Lower leg skin (tissue), 4 donors: ENCODE measurements around the gene F10. TPM values are rescaled to one million over a fixed set of nuclear protein-coding genes. Genes with fewer than 3 reads are reported as not detected.

Experiments used
- DNase-seq, 2 donors: peaks; one replicate each; pipeline ENCODE4 v3.0.0-alpha.2; 2019; ENCODE audit warnings: low spot score in 2 of 2
- H3K4me3 ChIP-seq: fragments of 200-600 bp; sonication (generic); 2 replicates; pipeline ENCODE4 v1.5.1; 2017; ENCODE audit warnings: mild to moderate bottlenecking, low read depth; ENCODE audit not compliant: poor library complexity, severe bottlenecking
- CTCF ChIP-seq, 3 donors: fragments of 450-650 bp; IDR thresholded peaks; one replicate each; pipeline ENCODE4 v1.5.1; 2016; ENCODE audit warnings: antibody characterized with exemption in 3 of 3, mild to moderate bottlenecking in 3 of 3, moderate library complexity in 2 of 3
- POLR2A ChIP-seq, 2 donors: fragments of 450-650 bp; IDR thresholded peaks; one replicate each; pipeline ENCODE4 v1.6.1; 2016 to 2017; ENCODE audit warnings: antibody characterized with exemption in 2 of 2, mild to moderate bottlenecking in 1 of 2, moderate library complexity in 1 of 2
- WGBS, 2 donors: methylation state at CpG; one replicate each; pipeline ENCODE4 v1.1.5; 2018; 5-methylcytosine and 5-hydroxymethylcytosine counted together
- intact Hi-C: fragments of 100-400 bp; cut with DNase I; formaldehyde crosslinking; loops from one replicate; pipeline ENCODE4 v1.15.0; 2023; ENCODE audit warnings: low total_unique reads
- total RNA-seq, 4 donors: library from RNA; depleted of rRNA; stranded (reverse); fragments of >200 nt; gene quantifications; one replicate each; pipeline ENCODE4 v1.1.0, GENCODE V29; 2016

F10 gene
- total RNA-seq, 4 donors from 2014 or later: 6.5 to 31.0 (median 9.3) TPM

- intact Hi-C loops: no loop called here
- no peak overlapping the region for H3K4me3 ChIP-seq
- TF ChIP-seq CTCF (IDR thresholded peaks at IDR 0.05): no peak
- no peak for TF ChIP-seq POLR2A (IDR thresholded peaks at IDR 0.05)
- WGBS, 2 donors: 91 to 94% methylated on average over 20 to 25 of the region's 25 CpGs
- no peak for DNase-seq
Measured at GRCh38 chr13:113084094-113084942, 38.3 kb upstream of the F10 start.

GRCh38 chr13:113084943-113085540 lies 37.6 kb upstream of the F10 start:
- WGBS, 2 donors: 81 to 82% methylated on average over 20 to 24 of the region's 24 CpGs
- intact Hi-C loops: no loop called here
- no peak for DNase-seq
- TF ChIP-seq POLR2A (IDR thresholded peaks at IDR 0.05): no peak
- no peak for TF ChIP-seq CTCF (IDR thresholded peaks at IDR 0.05)
- no peak overlapping the region for H3K4me3 ChIP-seq

GRCh38 chr13:113086031-113086750 lies 36.4 kb upstream of the F10 start:
- no peak for TF ChIP-seq CTCF (IDR thresholded peaks at IDR 0.05)
- TF ChIP-seq POLR2A (IDR thresholded peaks at IDR 0.05): no peak
- no peak overlapping the region for H3K4me3 ChIP-seq
- 83 to 89% methylated on average over 23 to 31 of the region's 32 CpGs for WGBS, 2 donors
- DNase-seq: no peak
- intact Hi-C loops: no loop called here

- intact Hi-C loops: no loop called here
- 92 to 94% methylated on average over 38 to 39 of the region's 39 CpGs for WGBS, 2 donors
- DNase-seq: no peak
- H3K4me3 ChIP-seq: no peak overlapping the region
- TF ChIP-seq POLR2A (IDR thresholded peaks at IDR 0.05) (no peak), CTCF (IDR thresholded peaks at IDR 0.05) (no peak)
Measured at GRCh38 chr13:113086991-113087922, 35.3 kb upstream of the F10 start.
